PC-3 (cell line): Measurements from ENCODE around the gene COPS3. TPM values are rescaled to one million over a fixed set of nuclear protein-coding genes. Genes with fewer than 3 reads are reported as not detected.

Experiments
- ATAC-seq: fragments of 200-7000 bp; cut with Tn5 transposase; 2 replicates; pipeline ENCODE4 v1.9.1; 2020; ENCODE audit warnings: mild to moderate bottlenecking, moderate library complexity
- BruUV-seq: library from RNA; stranded (reverse); fragments of 400-500 nt; replicated peaks from 2 replicates; lab custom pipeline; 2021; lab: Mats Ljungman, UMichigan
- CTCF ChIA-PET: fragments of 300-600 bp; sonication (Branson Sonifier 250); formaldehyde crosslinking; loops from one replicate; lab custom pipeline; 2022; ENCODE audit warnings: antibody characterized with exemption; lab: Charles Lee
- POLR2A ChIA-PET: fragments of 300-600 bp; sonication (Branson Sonifier 250); formaldehyde crosslinking; loops from one replicate; lab custom pipeline; 2022; ENCODE audit warnings: antibody characterized with exemption; ENCODE audit not compliant: unreplicated experiment; lab: Charles Lee
- DNase-seq: peaks from one replicate; pipeline ENCODE4 v3.0.0-alpha.2; 2015
- H2AFZ ChIP-seq: fragments of 300-600 bp; sonication (generic); 2 replicates; pipeline ENCODE4 v1.6.0; 2016; ENCODE audit warnings: antibody characterized with exemption, low read length
- H3F3A ChIP-seq: fragments of 300-600 bp; sonication (generic); one replicate; pipeline ENCODE4 v1.6.0; 2017; ENCODE audit warnings: antibody characterized with exemption, low read length, control low read depth, mild to moderate bottlenecking; ENCODE audit not compliant: unreplicated experiment
- H3K27ac ChIP-seq: fragments of 300-600 bp; sonication (generic); 2 replicates; pipeline ENCODE4 v1.5.1; 2016; ENCODE audit warnings: mild to moderate bottlenecking, low read length
- H3K27me3 ChIP-seq: fragments of 300-600 bp; sonication (generic); 2 replicates; pipeline ENCODE4 v1.6.1; 2016; ENCODE audit warnings: low read length, mixed read lengths
- H3K36me3 ChIP-seq: fragments of 300-600 bp; sonication (generic); 2 replicates; pipeline ENCODE4 v1.6.1; 2016; ENCODE audit warnings: low read depth, mixed run types, low read length, mixed read lengths
- H3K4me1 ChIP-seq: fragments of 300-600 bp; sonication (generic); 2 replicates; pipeline ENCODE4 v1.5.1; 2016; ENCODE audit warnings: low read length; ENCODE audit not compliant: insufficient read depth
- H3K4me2 ChIP-seq: fragments of 300-600 bp; sonication (generic); 2 replicates; pipeline ENCODE4 v1.6.0; 2016; ENCODE audit warnings: low read length
- H3K4me3 ChIP-seq: fragments of 300-600 bp; sonication (generic); 2 replicates; pipeline ENCODE4 v1.5.1; 2016; ENCODE audit warnings: mild to moderate bottlenecking, low read length, mixed read lengths
- H3K79me2 ChIP-seq: fragments of 300-600 bp; sonication (generic); 2 replicates; pipeline ENCODE4 v1.6.1; 2017; ENCODE audit warnings: low read length, mixed read lengths
- H3K9ac ChIP-seq: fragments of 300-600 bp; sonication (generic); 2 replicates; pipeline ENCODE4 v1.6.0; 2016; ENCODE audit warnings: mild to moderate bottlenecking, low read length
- H3K9me2 ChIP-seq: fragments of 300-600 bp; sonication (generic); replicated peaks from 2 replicates; pipeline ENCODE4 v1.6.1; 2016; ENCODE audit warnings: mixed run types, low read length, mixed read lengths
- H3K9me3 ChIP-seq: fragments of 300-600 bp; sonication (generic); 2 replicates; pipeline ENCODE4 v1.6.1; 2016; ENCODE audit warnings: low read length, mixed read lengths
- H4K20me1 ChIP-seq: fragments of 300-600 bp; sonication (generic); 2 replicates; pipeline ENCODE4 v1.6.1; 2016; ENCODE audit warnings: low read length, mixed read lengths
- EZH2 ChIP-seq: fragments of 300-600 bp; sonication (generic); IDR thresholded peaks from one replicate; pipeline ENCODE4 v1.6.1; 2017; ENCODE audit warnings: antibody characterized with exemption, mild to moderate bottlenecking, low read length; ENCODE audit not compliant: unreplicated experiment
- EZH2phosphoT487 ChIP-seq: fragments of 300-600 bp; sonication (generic); IDR thresholded peaks from 2 replicates; pipeline ENCODE4 v1.6.1; 2018; ENCODE audit warnings: mild to moderate bottlenecking, antibody characterized with exemption, low read length, borderline replicate concordance
- intact Hi-C: fragments of 100-400 bp; cut with micrococcal nuclease; formaldehyde crosslinking; loops from 2 replicates; pipeline ENCODE4 v1.9.0; 2023
- total RNA-seq: library from RNA; depleted of rRNA; stranded (reverse); fragments of >200 nt; gene quantifications from 2 replicates; pipeline ENCODE4 v1.2.3, GENCODE V29; 2014
- TF ChIP-seq, protein P1 (sequence below): fragments of 300-600 bp; sonication (generic); conservative IDR thresholded peaks from 2 replicates; pipeline ENCODE4 v1.5.1; 2017; ENCODE audit warnings: antibody characterized with exemption, low read depth, mild to moderate bottlenecking, low read length

COPS3 gene
- total RNA-seq, 1 experiment from 2014 or later, result 205 TPM

DNA sequence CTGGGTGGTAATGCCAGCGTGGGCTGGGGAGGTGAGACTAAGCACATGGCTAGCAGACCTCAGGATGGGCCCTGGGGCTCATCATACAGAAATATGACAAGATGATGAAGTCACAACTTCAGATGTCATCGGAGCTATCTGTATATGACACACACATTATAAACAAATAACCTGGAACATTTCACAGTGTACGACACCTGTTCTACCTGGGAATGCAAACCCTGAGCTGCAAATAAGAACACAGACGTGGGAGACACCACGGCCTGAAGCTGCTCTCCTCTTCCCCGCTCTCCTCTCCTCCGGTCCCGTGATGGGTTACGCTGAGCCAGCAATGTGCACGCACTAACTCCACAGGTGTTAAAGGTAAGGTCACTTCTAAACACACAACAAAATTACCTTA lies 79.8 kb downstream of the COPS3 start:
- ChIA-PET POLR2A (interaction anchor here (0.5 kb wide), 1 partner anchor 79 kb away, joined by 6 read pairs; no protein-coding TSS in a partner anchor), CTCF (no interaction called here)
- Histone ChIP-seq H3K9ac (no peak overlapping the region), H3K4me3 (no peak overlapping the region), H3K4me2 (no peak overlapping the region), H3K27me3 (no peaks in the 10 kb centered on the region), H3K9me3 (no peaks in the 10 kb centered on the region), H4K20me1 (no peaks in the 10 kb centered on the region), H3K9me2 (no peaks in the 10 kb centered on the region), H3K36me3 (peaks cover 8% of the 10 kb centered on the region; the same call in 1 of the 2 replicates), H3K4me1 (peaks cover 25% of the 10 kb centered on the region), H2AFZ (no peak overlapping the region), H3F3A (no peaks in the 10 kb centered on the region), H3K27ac (no peak overlapping the region), H3K79me2 (peaks cover 36% of the 10 kb centered on the region)
- BruUV-seq, result no TSS peak
- no peak for TF ChIP-seq EZH2
- TF ChIP-seq, protein P1, sequence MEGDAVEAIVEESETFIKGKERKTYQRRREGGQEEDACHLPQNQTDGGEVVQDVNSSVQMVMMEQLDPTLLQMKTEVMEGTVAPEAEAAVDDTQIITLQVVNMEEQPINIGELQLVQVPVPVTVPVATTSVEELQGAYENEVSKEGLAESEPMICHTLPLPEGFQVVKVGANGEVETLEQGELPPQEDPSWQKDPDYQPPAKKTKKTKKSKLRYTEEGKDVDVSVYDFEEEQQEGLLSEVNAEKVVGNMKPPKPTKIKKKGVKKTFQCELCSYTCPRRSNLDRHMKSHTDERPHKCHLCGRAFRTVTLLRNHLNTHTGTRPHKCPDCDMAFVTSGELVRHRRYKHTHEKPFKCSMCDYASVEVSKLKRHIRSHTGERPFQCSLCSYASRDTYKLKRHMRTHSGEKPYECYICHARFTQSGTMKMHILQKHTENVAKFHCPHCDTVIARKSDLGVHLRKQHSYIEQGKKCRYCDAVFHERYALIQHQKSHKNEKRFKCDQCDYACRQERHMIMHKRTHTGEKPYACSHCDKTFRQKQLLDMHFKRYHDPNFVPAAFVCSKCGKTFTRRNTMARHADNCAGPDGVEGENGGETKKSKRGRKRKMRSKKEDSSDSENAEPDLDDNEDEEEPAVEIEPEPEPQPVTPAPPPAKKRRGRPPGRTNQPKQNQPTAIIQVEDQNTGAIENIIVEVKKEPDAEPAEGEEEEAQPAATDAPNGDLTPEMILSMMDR, result no peak
- no peak for TF ChIP-seq EZH2phosphoT487
- no peak for DNase-seq
- ATAC-seq, result no peak
- intact Hi-C loops, result no loop called here

DNA sequence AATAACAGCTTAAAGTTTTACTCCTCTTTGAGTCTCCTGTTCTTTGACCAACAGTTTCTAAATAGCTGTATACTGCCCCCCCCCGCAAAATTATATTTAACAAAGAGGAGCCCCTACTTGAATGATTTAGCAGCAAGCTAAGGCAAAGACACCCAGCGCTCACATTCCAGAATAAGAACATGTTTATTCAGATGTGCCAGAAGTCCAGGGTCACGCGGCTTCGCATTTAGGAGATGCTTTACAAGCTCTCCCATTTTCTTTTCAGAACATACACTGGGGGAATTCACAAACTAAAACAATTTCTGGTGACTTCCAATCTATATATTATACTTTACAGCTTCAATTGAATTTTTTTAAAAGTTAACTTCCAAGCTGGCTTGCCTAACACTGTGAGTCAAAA lies 80.2 kb downstream of the COPS3 start:
- intact Hi-C loops, result no loop called here
- TF ChIP-seq EZH2, result no peak
- TF ChIP-seq, protein P1, result no peak
- TF ChIP-seq EZH2phosphoT487, result no peak
- Histone ChIP-seq H3K27ac (no peak overlapping the region), H4K20me1 (no peaks in the 10 kb centered on the region), H3F3A (no peaks in the 10 kb centered on the region), H3K9me2 (no peaks in the 10 kb centered on the region), H3K4me1 (peaks cover 24% of the 10 kb centered on the region), H3K9ac (no peak overlapping the region), H3K36me3 (peaks cover 8% of the 10 kb centered on the region; the same call in 1 of the 2 replicates), H3K4me2 (no peak overlapping the region), H3K4me3 (no peak overlapping the region), H3K27me3 (no peaks in the 10 kb centered on the region), H2AFZ (no peak overlapping the region), H3K9me3 (no peaks in the 10 kb centered on the region), H3K79me2 (peaks cover 36% of the 10 kb centered on the region)
- no peak for ATAC-seq
- POLR2A ChIA-PET, result no interaction called here
- CTCF ChIA-PET, result no interaction called here
- no TSS peak for BruUV-seq
- no peak for DNase-seq

DNA sequence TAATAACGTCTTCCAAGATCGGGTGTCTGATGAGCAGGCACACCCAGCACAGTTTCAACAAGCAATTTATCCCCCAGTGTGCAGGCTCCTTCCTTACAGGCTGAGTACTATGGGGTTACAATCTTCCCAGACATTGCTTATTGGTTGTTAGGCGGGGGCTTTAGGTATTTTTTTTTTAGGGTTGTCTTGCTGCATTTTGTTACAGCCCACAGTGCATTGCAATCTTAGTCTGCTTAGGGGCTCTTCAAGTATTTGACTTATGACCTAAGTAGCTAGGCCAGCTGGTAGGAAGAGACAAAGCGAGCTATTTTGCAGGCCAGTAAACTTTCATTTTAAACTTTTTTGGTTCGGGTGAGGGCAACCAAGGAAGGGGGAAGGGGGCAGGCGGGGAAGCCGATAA lies 80.7 kb downstream of the COPS3 start:
- H3K79me2 ChIP-seq, result peaks cover 33% of the 10 kb centered on the region
- DNase-seq (no peak), ATAC-seq (no peak)
- no TSS peak for BruUV-seq
- no peaks in the 10 kb centered on the region for H3K9me3 ChIP-seq
- peaks cover 8% of the 10 kb centered on the region; the same call in 1 of the 2 replicates for H3K36me3 ChIP-seq
- H3K4me3 ChIP-seq, result no peak overlapping the region
- H3K27ac ChIP-seq, result no peak overlapping the region
- no peak for TF ChIP-seq EZH2
- TF ChIP-seq, protein P1, result no peak
- H3K9ac ChIP-seq, result no peak overlapping the region
- H3F3A ChIP-seq, result no peaks in the 10 kb centered on the region
- intact Hi-C loops, result no loop called here
- no peaks in the 10 kb centered on the region for H4K20me1 ChIP-seq
- ChIA-PET CTCF (no interaction called here), POLR2A (no interaction called here)
- no peaks in the 10 kb centered on the region for H3K9me2 ChIP-seq
- no peaks in the 10 kb centered on the region for H3K27me3 ChIP-seq
- no peak overlapping the region for H2AFZ ChIP-seq
- H3K4me1 ChIP-seq, result peaks cover 19% of the 10 kb centered on the region
- no peak overlapping the region for H3K4me2 ChIP-seq
